HG02798 (cell line): ENCODE results near the gene HS6ST3.
"Not testable (repeated sequence)": the region's sequence is repeated elsewhere in the genome, so short reads cannot be mapped to it uniquely, and the experiment has no call there.

Source experiments
- ATAC-seq: cut with Tn5 transposase; IDR thresholded peaks from one replicate; pipeline ENCODE4 v1.9.1; 2021; ENCODE audit warnings: mild to moderate bottlenecking; ENCODE audit not compliant: unreplicated experiment, poor library complexity

The HS6ST3 gene

GRCh38 chr13:96091164-96092117 lies 1.5 kb downstream of the HS6ST3 start:
- no peak for ATAC-seq

- ATAC-seq: no peak
These were observed 3.5 kb downstream of the HS6ST3 start for GRCh38 chr13:96093296-96094006.

GRCh38 chr13:96100457-96101220 lies 10.7 kb downstream of the HS6ST3 start:
- ATAC-seq: no peak

- ATAC-seq: no peak
These were observed 14.6 kb downstream of the HS6ST3 start for GRCh38 chr13:96104516-96104915.

GRCh38 chr13:96108072-96108471 lies 18.2 kb downstream of the HS6ST3 start:
- ATAC-seq: not testable (repeated sequence)

GRCh38 chr13:96109125-96109524 lies 19.2 kb downstream of the HS6ST3 start:
- ATAC-seq: no peak

- ATAC-seq: no peak
These were observed 23.0 kb downstream of the HS6ST3 start for GRCh38 chr13:96112936-96113335.

- not testable (repeated sequence) for ATAC-seq
These were observed 25.5 kb downstream of the HS6ST3 start for GRCh38 chr13:96115368-96115767.

GRCh38 chr13:96119921-96120320 lies 30.0 kb downstream of the HS6ST3 start:
- no peak for ATAC-seq

- no peak for ATAC-seq
These were observed 41.0 kb downstream of the HS6ST3 start for GRCh38 chr13:96130818-96131340.

- ATAC-seq: no peak
These were observed 51.1 kb downstream of the HS6ST3 start for GRCh38 chr13:96141032-96141431.

- ATAC-seq: no peak
These were observed 69.8 kb downstream of the HS6ST3 start for GRCh38 chr13:96159725-96160124.

GRCh38 chr13:96161141-96161540 lies 71.2 kb downstream of the HS6ST3 start:
- no peak for ATAC-seq

GRCh38 chr13:96165840-96166239 lies 75.9 kb downstream of the HS6ST3 start:
- no peak for ATAC-seq

GRCh38 chr13:96172066-96172465 lies 82.2 kb downstream of the HS6ST3 start:
- no peak for ATAC-seq

GRCh38 chr13:96178759-96179158 lies 88.9 kb downstream of the HS6ST3 start:
- no peak for ATAC-seq

- ATAC-seq: no peak
These were observed 89.4 kb downstream of the HS6ST3 start for GRCh38 chr13:96179309-96179708.

GRCh38 chr13:96181911-96182310 lies 92.0 kb downstream of the HS6ST3 start:
- ATAC-seq: no peak

GRCh38 chr13:96185818-96186217 lies 95.9 kb downstream of the HS6ST3 start:
- ATAC-seq: no peak

- no peak for ATAC-seq
These were observed 101.5 kb downstream of the HS6ST3 start for GRCh38 chr13:96191367-96191766.
